GM19468 (cell line): ENCODE results near the gene WDR76.

Experiments used
- ATAC-seq: cut with Tn5 transposase; IDR thresholded peaks from one replicate; pipeline ENCODE4 v1.9.1; 2021; ENCODE audit warnings: mild to moderate bottlenecking, moderate library complexity, moderate number of reproducible peaks; ENCODE audit not compliant: unreplicated experiment; ENCODE audit errors: extremely low read depth

Gene WDR76

DNA sequence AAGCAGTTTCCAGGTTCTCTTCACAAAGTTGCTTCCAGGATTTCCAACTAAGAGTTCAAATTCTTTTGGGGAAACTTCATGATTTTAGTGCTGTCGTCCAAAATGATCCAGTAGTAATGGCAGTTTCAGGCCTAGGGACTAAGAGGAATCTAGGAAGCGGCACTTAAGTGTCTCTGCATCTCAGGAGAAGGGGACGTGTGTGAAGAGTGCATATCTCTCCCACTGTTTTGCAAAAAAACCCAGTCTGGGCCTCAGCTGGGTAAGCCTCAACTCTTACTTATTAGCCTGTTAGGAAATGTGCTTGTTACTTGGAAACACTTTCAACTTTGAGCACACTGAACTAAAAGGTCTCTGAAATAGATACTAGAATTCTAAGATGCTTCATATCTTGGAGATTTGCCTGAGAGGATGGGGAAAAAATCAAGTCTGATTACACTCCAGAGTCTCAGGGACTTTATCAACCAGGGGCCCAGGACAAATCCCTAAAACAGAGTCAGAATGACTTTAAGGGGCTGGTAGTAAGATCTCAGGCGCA is 81.8 kb downstream of the WDR76 start:
- ATAC-seq, result no peak

DNA sequence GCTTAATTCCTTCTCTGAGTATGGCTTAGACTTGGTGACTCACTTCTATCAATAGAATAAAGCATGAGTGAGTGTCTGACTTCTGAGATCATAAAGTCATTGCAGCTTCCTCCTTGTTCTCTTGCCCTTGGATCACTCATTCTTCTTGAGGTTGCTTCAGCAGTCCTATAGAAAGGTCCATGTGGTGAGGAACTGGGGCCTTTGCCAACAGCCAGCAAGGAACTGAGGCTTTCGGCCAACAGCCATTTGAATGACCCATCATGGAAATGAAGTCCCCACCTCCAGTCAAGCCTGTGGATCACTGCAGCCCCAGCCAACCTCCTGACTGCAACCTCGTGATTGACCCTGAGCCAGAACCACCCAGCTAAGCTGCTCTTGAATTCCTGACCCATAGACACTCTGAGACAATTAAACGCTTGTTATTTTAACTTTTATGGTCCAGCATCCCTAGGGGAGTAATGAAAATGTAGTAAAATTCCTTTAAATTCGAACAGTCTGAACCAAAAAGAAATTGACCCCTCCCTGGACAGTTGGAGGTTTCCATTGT is 84.5 kb downstream of the WDR76 start:
- ATAC-seq, result no peak

DNA sequence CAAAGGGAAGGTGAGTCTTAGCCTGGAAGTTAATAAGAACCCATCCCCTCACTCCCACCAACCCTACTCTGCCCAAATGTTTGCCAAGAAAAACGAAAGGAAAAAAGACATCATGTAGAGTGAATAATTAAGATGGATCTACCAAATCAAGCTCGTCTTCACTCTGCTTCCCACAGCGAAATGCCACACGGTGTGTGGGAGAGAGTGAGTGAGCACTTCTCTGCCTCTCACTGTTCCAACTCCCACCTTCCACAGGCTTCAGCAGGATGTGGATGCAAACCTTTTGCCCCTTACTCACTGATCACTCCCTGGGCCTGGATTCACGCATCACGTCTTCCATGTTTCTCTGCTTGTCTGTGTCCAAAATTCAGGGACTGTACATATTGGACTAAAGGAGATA is 85.4 kb downstream of the WDR76 start:
- ATAC-seq, result no peak

DNA sequence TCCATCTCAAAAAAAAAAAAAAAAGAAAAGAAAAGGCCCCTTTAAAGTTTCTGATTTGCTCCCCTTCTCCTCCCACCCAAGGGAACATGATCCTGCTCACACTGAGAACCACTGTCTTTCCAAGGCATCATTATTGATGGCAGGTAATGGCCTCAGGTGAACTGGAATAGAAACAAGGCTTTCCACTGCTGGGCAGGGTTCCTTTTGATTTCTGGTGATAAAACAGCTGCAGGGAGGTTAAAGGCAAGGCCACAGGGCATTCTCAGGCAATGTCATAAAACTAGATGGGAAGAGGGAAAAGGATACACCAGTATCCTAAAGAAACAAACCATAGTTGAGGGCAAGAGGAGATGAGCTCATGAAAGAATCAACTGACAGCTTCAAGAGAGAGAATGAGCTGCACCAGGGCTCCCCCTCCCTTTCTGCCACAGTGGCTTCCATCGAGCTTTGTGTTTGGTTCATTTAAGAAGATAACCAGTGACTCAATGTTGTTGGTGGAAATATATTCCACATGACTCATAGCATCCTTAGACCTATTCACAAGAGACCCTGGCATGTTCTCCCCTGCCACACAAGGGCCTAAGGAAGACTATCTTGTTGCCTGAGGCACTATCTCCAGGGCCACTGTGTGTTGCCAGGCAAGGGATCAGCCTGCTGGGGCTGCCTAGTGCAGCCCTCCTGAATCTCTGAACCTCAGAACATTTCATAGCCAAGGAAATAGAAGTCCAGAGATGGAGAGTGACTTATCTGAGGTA is 86.4 kb downstream of the WDR76 start:
- no peak for ATAC-seq

DNA sequence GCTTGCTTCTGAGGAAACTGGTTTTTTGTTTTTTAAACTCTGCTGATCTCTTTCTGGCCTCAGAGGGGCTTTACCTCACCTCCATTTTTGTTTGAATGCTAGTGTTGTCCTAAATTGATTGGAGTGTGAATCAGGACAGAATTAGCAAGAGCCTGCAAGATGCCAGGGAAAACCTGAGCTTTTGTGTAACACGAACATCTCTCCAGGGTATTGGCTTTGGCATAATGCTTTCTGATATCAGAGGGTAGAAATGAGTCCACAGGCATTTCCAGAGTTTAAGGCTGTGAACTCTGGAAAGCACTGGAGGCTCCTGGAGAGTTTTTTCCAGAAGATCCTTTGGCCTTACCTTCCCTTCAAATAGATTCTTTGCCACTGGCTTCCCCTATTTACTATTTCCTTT is 87.1 kb downstream of the WDR76 start:
- no peak for ATAC-seq

DNA sequence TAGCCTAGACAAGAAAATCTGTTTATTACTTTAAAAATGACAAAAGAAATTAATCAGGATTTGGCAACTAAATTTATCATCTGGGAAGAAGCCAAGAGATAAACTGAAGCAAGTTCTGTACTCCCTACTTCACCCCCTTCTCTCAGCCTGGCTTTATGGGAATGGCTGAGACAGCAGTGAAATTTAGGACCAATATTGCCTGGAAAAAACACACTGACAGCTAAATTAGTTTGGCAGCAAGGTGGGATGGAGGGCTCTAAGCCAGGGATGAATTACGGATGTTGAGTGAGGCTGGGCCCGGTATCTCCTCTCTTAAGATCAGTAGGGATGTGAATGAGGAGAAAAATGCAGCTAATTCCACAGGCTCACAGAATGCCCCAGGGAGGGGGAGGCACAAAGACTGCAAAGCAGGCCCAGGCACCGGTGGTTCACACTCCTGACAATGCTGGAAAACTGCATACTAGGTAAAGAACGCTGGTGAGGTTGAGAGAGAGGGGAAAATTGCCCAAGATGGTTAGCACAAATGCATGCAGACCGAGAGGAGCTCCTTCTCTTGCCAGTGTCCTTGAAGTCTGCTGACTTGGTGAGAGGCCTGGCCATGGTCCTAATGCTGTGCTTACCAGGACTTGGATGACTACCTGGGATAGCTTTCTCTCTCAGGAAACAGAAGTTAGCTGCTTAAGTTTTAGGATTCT is 89.0 kb downstream of the WDR76 start:
- no peak for ATAC-seq

DNA sequence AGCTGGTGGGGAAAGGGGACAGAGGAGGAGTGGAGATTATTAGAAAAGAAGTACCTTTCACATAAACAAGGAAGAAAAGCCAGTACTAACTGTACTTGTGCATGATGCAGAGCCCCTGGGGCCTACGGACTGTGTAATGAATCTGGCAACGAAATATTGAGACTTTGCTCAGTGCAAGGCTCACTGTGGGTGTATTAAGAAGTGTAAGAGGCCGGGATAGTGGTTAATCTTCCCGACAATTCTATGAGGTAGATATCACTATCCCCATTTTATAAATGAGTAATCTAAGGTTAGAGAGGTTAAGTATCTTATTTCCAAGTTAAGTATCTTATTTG is 89.5 kb downstream of the WDR76 start:
- no peak for ATAC-seq
